IPS-18c (cell line): ENCODE measurements around the gene RANBP10.
"Not testable (repeated sequence)": the region's sequence is repeated elsewhere in the genome, so short reads cannot be mapped to it uniquely, and the experiment has no call there.

Experiments used
- H3K4me3 ChIP-seq: 2 replicates; pipeline ENCODE4 v1.7.0; 2013; ENCODE audit warnings: low read depth, mild to moderate bottlenecking, low read length, moderate library complexity; ENCODE audit not compliant: insufficient read depth
- H3K9me3 ChIP-seq: one replicate; pipeline ENCODE4 v1.6.1; 2013; ENCODE audit warnings: mild to moderate bottlenecking, low read length, moderate library complexity; ENCODE audit not compliant: control insufficient read depth, insufficient read depth

Gene RANBP10

GRCh38 chr16:67763066-67763465, 43.3 kb downstream of the RANBP10 start:
- no peaks in the 10 kb centered on the region for H3K9me3 ChIP-seq
- no peak overlapping the region for H3K4me3 ChIP-seq

- Histone ChIP-seq H3K9me3 (no peaks in the 10 kb centered on the region), H3K4me3 (no peak overlapping the region)
These were observed 44.0 kb downstream of the RANBP10 start for GRCh38 chr16:67762385-67762784.

- Histone ChIP-seq H3K4me3 (no peak overlapping the region), H3K9me3 (no peaks in the 10 kb centered on the region)
These were observed 44.4 kb downstream of the RANBP10 start for GRCh38 chr16:67761924-67762323.

GRCh38 chr16:67760956-67761230, 45.5 kb downstream of the RANBP10 start:
- H3K4me3 ChIP-seq: no peak overlapping the region
- H3K9me3 ChIP-seq: no peaks in the 10 kb centered on the region

GRCh38 chr16:67760206-67760955, 46.0 kb downstream of the RANBP10 start:
- H3K4me3 ChIP-seq: no peak overlapping the region
- no peaks in the 10 kb centered on the region for H3K9me3 ChIP-seq

DNA sequence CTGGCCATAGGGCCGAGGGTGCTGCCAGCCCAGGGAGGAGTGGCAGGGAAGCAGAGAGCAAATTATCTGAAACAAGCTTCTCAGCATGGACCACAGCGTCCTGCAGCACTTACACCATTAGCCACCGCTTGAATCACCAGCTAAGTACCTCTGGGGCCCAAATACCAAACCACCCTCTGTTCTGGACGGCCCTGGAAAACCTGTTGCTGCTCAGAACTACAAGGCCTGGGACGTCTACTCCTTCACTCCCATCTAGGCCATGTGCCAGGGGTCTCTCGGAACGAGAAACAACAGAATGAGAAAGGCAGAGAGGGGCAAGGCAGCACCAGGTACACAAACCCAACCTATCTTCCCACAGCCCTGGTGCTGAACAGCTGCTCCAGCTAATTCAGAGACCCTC, 47.4 kb downstream of the RANBP10 start:
- Histone ChIP-seq H3K4me3 (no peak overlapping the region), H3K9me3 (no peaks in the 10 kb centered on the region)

- no peaks in the 10 kb centered on the region for H3K9me3 ChIP-seq
- no peak overlapping the region for H3K4me3 ChIP-seq
These were observed 48.4 kb downstream of the RANBP10 start for GRCh38 chr16:67758006-67758405.

GRCh38 chr16:67752641-67753040, 53.7 kb downstream of the RANBP10 start:
- Histone ChIP-seq H3K4me3 (no peak overlapping the region), H3K9me3 (no peaks in the 10 kb centered on the region)

DNA sequence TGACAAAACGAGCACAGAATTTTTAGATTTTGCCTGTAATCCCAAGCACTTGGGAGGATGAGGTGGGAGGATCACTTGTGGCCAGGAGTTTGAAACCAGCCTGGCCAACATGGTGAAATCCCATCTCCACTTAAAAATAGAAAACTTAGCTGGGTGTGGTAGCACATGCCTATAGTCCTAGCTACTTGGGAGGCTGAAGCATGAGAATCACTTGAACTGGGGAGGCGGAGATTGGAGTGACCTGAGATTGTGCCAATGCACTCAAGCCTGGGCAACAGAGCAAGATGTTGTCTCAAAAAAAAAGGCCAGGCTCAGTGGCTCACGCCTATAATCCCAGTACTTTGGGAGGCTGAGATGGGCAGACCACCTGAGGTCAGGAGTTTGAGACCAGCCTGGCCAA, 55.0 kb downstream of the RANBP10 start:
- not testable (repeated sequence) for H3K4me3 ChIP-seq, H3K9me3 ChIP-seq

- no peaks in the 10 kb centered on the region for H3K9me3 ChIP-seq
- H3K4me3 ChIP-seq: no peak overlapping the region
These were observed 55.9 kb downstream of the RANBP10 start for GRCh38 chr16:67750466-67750865.

- no peak overlapping the region for H3K4me3 ChIP-seq
- H3K9me3 ChIP-seq: no peaks in the 10 kb centered on the region
These were observed 56.8 kb downstream of the RANBP10 start for GRCh38 chr16:67749436-67750078.

DNA sequence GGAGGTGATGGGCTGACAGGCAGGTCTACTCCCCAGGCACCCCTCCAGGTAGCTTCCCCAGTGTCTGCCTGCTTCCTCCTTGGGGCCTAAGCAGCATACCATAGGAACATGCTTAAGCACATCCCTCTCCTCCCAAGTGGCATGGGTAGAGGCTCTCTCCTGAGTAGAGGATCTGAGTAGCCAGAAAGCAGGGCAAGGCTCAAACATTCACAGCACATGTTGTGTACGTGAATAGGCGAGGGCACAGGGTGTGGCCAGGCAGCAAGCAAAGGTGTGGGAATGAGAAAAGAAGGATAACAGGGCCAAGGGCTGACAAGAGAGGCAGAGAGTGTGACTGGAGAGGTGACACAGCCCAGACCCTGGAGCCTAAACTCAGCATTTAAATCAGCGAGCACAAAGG, 57.5 kb downstream of the RANBP10 start:
- H3K9me3 ChIP-seq: no peaks in the 10 kb centered on the region
- H3K4me3 ChIP-seq: no peak overlapping the region

GRCh38 chr16:67746846-67747245, 59.5 kb downstream of the RANBP10 start:
- no peak overlapping the region for H3K4me3 ChIP-seq
- no peaks in the 10 kb centered on the region for H3K9me3 ChIP-seq

- Histone ChIP-seq H3K9me3 (peaks cover 2% of the 10 kb centered on the region), H3K4me3 (no peak overlapping the region)
These were observed 65.2 kb downstream of the RANBP10 start for GRCh38 chr16:67741118-67741517.

DNA sequence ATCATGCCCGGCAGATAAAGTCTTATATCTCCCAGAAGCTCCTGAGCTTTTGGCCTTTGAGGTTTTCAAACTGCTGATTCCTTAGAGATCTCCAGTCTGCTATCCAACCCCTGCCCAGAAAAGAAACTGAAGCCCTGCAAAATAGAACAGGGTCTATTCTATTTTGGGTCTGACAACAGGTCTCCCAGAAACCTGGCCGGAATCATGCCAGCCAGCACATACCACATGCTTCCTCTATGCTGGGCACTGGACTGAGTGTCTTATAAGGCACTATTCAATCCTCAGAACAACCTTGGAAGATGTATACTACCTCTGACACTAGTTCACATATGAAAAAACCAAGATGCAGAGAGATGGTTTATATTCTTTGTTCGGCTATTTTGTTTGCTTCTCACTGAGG, 66.0 kb downstream of the RANBP10 start:
- Histone ChIP-seq H3K9me3 (peaks cover 2% of the 10 kb centered on the region), H3K4me3 (no peak overlapping the region)

GRCh38 chr16:67736858-67737257, 69.5 kb downstream of the RANBP10 start:
- H3K9me3 ChIP-seq: peaks cover 2% of the 10 kb centered on the region

GRCh38 chr16:67734731-67735201, 71.6 kb downstream of the RANBP10 start:
- Histone ChIP-seq H3K4me3 (no peak overlapping the region), H3K9me3 (peaks cover 2% of the 10 kb centered on the region)

More at GRCh38 chr16:67736858-67737257, 69.5 kb downstream of the RANBP10 start:
- H3K4me3 ChIP-seq: no peak overlapping the region

DNA sequence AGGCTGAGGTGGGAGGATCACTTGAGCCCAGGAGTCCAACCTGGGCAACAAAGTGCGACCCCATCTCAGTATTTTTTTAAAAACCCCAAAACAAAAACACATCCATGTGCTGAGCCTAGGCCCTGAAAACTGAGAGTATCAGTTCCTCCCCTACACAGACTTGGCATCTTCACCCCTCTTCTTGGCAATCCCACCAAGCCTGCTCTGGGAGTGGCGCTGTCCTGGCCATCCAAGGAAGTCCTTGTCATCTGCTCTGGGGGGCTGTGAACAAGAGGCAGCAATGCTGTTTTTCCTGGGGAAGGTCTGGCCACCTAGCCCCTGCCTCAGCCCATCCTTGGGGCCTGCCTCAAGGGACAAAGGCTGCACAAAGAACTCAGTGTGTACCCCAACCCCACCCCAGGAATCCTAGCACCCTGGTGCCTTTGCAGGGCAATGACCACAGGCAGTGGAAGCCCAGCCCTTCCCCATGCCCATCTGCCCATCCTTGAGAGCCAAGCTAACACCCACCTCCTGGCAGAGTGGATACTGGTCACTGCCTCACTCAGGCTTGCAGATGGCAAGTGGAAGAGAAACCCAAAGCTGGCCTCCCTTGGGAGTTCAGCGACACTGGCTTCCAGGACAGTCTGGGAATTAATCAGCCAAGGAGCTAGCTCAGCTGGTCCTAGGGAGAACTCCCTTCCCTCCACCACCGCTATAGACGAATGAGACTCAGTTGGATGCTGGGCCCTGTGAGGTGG, 72.5 kb downstream of the RANBP10 start:
- H3K4me3 ChIP-seq: no peak overlapping the region; the same call in 1 of the 2 replicates
- peaks cover 2% of the 10 kb centered on the region for H3K9me3 ChIP-seq
